Thyroid gland (tissue), 4 donors: ENCODE results near the gene WSCD2. TPM values are rescaled to one million over a fixed set of nuclear protein-coding genes. Genes with fewer than 3 reads are reported as not detected.
A peak's percentile ranks its signal among the peaks of the same experiment; 100 is the strongest.

Experiments
- DNase-seq, 2 donors: peaks; one replicate each; pipeline ENCODE4 v3.0.0-alpha.2; 2019
- H3K27ac ChIP-seq, 3 donors: fragments of 200-600 bp; sonication (generic); 1 replicate in 2 of 3; 2 replicates in 1 of 3; pipeline ENCODE4 v1.5.1; 2016 to 2019; ENCODE audit warnings: mild to moderate bottlenecking in 1 of 3, moderate library complexity in 1 of 3
- H3K27me3 ChIP-seq: fragments of 200-600 bp; sonication (generic); one replicate; pipeline ENCODE4 v1.5.1; 2019
- H3K36me3 ChIP-seq, 2 donors: fragments of 200-600 bp; sonication (generic); one replicate each; pipeline ENCODE4 v1.5.1; 2016 to 2019
- H3K4me1 ChIP-seq, 2 donors: fragments of 200-600 bp; sonication (generic); one replicate each; pipeline ENCODE4 v1.5.1; 2017 to 2019
- H3K4me3 ChIP-seq, 3 donors: fragments of 200-600 bp; sonication (generic); replicated peaks in 1 of 3; 1 replicate in 2 of 3; 2 replicates in 1 of 3; pipeline ENCODE4 v1.5.1; 2016; ENCODE audit warnings: mild to moderate bottlenecking in 1 of 3
- H3K9me3 ChIP-seq: fragments of 200-600 bp; sonication (generic); one replicate; pipeline ENCODE4 v1.5.1; 2017
- POLR2A ChIP-seq, 2 donors: fragments of 450-650 bp; IDR thresholded peaks; one replicate each; pipeline ENCODE4 v1.6.1; 2017; ENCODE audit warnings: antibody characterized with exemption in 2 of 2, mild to moderate bottlenecking in 2 of 2, moderate library complexity in 1 of 2
- WGBS, 2 donors: methylation state at CpG; one replicate each; pipeline ENCODE4 v1.1.5; 2017; 5-methylcytosine and 5-hydroxymethylcytosine counted together
- intact Hi-C: fragments of 100-400 bp; cut with DNase I; formaldehyde crosslinking; loops from one replicate; pipeline ENCODE4 v1.15.1; 2023
- total RNA-seq, 4 donors: library from RNA; depleted of rRNA; stranded (reverse); fragments of >200 nt; gene quantifications; one replicate each; pipeline ENCODE4 v1.2.3, GENCODE V29; 2016
- TF ChIP-seq, protein P1 (sequence below), 6 experiments: fragments of 200-600 bp in 3 of 6; fragments of 450-650 bp in 3 of 6; sonication (generic) in 3 of 6; IDR thresholded peaks; one replicate each; pipeline ENCODE4 v1.5.1; 2016 to 2019; ENCODE audit warnings: antibody characterized with exemption in 6 of 6, mild to moderate bottlenecking in 2 of 6, inconsistent platforms in 1 of 6, moderate library complexity in 1 of 6

WSCD2 gene
- total RNA-seq, 4 donors from 2014 or later, result 35.5 to 117 (median 81.4) TPM

DNA sequence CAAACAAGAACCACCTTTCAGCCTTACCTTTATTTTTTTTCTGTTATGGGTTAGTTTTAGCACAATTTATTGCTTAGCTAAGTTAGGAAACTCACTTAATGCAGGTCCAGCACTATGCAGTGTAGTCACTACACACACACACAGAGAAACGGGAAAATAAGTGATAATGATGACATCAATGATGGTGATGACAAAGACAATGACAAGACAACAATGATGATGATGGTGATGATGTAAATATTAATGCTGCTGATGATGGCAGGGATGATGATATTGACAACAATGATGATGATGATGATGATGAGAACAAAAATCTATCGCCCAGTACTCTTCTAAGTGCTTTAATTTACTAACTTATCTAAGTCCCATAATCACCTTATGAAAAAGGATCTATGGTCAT, 41.1 kb downstream of the WSCD2 start:
- Histone ChIP-seq H3K27me3 (no peaks in the 10 kb centered on the region), H3K4me3 (no peak overlapping the region), H3K9me3 (no peaks in the 10 kb centered on the region), H3K36me3 (no peaks in the 10 kb centered on the region), H3K27ac (peak overlapping the region; percentile 79 to 92 (median 87)), H3K4me1 (peaks cover 60 to 78% of the 10 kb centered on the region in 2 donors)
- DNase-seq, result no peak
- WGBS, 2 donors, result 57 to 66% methylated on average over 2 of the region's 2 CpGs
- TF ChIP-seq, protein P1, sequence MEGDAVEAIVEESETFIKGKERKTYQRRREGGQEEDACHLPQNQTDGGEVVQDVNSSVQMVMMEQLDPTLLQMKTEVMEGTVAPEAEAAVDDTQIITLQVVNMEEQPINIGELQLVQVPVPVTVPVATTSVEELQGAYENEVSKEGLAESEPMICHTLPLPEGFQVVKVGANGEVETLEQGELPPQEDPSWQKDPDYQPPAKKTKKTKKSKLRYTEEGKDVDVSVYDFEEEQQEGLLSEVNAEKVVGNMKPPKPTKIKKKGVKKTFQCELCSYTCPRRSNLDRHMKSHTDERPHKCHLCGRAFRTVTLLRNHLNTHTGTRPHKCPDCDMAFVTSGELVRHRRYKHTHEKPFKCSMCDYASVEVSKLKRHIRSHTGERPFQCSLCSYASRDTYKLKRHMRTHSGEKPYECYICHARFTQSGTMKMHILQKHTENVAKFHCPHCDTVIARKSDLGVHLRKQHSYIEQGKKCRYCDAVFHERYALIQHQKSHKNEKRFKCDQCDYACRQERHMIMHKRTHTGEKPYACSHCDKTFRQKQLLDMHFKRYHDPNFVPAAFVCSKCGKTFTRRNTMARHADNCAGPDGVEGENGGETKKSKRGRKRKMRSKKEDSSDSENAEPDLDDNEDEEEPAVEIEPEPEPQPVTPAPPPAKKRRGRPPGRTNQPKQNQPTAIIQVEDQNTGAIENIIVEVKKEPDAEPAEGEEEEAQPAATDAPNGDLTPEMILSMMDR (IDR thresholded peaks at IDR 0.05), result no peak
- no peak for TF ChIP-seq POLR2A (IDR thresholded peaks at IDR 0.05)
- intact Hi-C loops, result no loop called here

DNA sequence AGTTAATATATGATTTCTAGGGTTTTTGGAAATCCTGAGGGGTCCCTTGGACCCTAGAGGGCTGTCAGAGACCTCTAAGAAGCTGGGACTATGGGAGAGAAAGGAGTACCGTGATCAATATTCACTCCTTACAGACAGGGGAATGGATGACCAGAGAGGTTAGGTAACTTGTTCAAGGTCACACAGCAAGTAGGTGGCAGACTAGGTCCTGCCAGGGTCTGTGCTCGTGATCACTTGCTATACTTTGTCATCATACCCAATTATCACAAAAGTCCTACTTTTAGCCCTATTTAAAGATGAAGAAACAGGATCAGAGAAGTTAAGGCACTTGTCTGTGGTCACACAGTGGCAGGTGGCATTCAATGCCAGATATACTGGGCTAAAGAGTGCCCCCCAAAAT, 42.9 kb downstream of the WSCD2 start:
- WGBS, 2 donors, result 81 to 86% methylated on average over 2 of the region's 2 CpGs
- Histone ChIP-seq H3K27me3 (no peaks in the 10 kb centered on the region), H3K9me3 (no peaks in the 10 kb centered on the region), H3K36me3 (no peaks in the 10 kb centered on the region), H3K27ac (peak overlapping the region; percentile 79 to 92 (median 87)), H3K4me3 (no peak overlapping the region), H3K4me1 (peaks cover 65 to 83% of the 10 kb centered on the region in 2 donors)
- intact Hi-C loops, result no loop called here
- no peak for TF ChIP-seq POLR2A (IDR thresholded peaks at IDR 0.05)
- TF ChIP-seq, protein P1 (IDR thresholded peaks at IDR 0.05), result no peak
- DNase-seq, result no peak

DNA sequence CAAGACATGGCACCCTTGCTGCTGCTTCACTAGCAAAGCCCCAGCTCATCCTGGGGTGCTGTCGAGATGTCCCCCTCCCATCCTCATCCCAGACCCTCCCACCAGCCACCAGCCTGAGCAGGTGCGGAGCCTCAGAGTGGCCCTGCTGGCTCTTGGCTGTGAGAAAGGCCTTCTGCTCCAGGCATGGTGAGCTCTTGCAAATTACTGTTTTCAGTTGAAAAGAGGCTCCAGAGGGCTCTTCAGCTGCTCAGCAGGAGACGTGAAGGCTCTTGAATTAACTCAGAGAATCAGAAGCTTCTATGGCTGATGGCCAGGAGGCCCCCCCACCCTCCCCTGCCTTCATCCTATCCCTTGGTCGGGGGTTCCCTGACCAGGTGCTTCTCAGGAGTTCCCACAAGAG, 44.1 kb downstream of the WSCD2 start:
- 12 to 42% methylated on average over 2 of the region's 4 CpGs for WGBS, 2 donors
- H3K27me3 ChIP-seq, result no peaks in the 10 kb centered on the region
- peak overlapping the region; percentile 79 to 92 (median 87) for H3K27ac ChIP-seq
- peaks cover 67 to 83% of the 10 kb centered on the region in 2 donors for H3K4me1 ChIP-seq
- peak; percentile 75 to 81 for DNase-seq
- intact Hi-C loops, result no loop called here
- no peaks in the 10 kb centered on the region for H3K9me3 ChIP-seq
- no peak overlapping the region for H3K4me3 ChIP-seq
- no peaks in the 10 kb centered on the region for H3K36me3 ChIP-seq
- TF ChIP-seq POLR2A (IDR thresholded peaks at IDR 0.05), result peak in 1 of 2 donors; percentile 29
- TF ChIP-seq, protein P1 (IDR thresholded peaks at IDR 0.05), result no peak

DNA sequence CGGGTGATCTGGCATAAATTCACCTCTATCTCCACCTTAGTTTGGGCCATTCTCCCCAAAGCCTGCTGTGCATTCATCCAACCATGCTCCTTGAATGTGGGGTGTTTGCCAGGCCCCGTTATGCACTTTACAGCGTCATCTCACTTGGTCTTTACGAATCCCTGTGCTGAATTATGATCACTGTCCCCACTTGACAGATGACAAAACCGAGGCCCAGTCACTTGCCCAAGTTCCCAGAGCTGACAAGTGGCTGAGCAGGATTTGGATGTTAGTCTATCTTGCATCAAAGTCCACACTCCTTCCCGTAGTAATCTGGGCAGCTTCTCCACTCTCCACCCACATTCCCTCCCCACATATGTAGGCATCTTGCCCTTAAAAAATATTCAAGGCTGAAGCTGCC, 44.8 kb downstream of the WSCD2 start:
- peak; percentile 32 to 35 for DNase-seq
- Histone ChIP-seq H3K9me3 (no peaks in the 10 kb centered on the region), H3K4me1 (peaks cover 60 to 76% of the 10 kb centered on the region in 2 donors), H3K27me3 (no peaks in the 10 kb centered on the region), H3K27ac (peak overlapping the region; percentile 79 to 92 (median 87)), H3K36me3 (no peaks in the 10 kb centered on the region), H3K4me3 (no peak overlapping the region)
- intact Hi-C loops, result no loop called here
- no peak for TF ChIP-seq POLR2A (IDR thresholded peaks at IDR 0.05)
- TF ChIP-seq, protein P1 (IDR thresholded peaks at IDR 0.05), result no peak
- 30 to 37% methylated on average over 6 of the region's 6 CpGs for WGBS, 2 donors

DNA sequence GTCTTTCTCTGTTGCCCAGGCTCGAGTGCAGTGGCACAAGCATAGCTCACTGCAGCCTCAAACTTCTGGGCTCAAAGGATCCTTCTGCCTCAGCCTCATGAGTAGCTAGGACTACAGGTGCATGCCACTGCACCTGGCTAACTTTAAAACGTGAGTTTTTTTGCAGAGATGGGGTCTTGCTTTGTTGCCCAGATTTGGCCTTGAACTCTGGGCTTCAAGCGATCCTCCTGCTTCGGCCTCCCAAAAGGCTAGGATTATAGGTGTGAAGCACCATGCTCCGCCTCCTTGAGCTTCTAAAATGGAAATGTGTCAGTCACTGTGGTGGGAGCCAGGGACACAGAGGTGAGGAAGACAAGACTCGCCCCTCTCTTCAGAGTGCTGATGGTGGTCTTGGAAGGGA, 45.6 kb downstream of the WSCD2 start:
- Histone ChIP-seq H3K4me1 (peaks cover 53 to 69% of the 10 kb centered on the region in 2 donors), H3K4me3 (no peak overlapping the region), H3K36me3 (no peaks in the 10 kb centered on the region), H3K27ac (peak overlapping the region; percentile 54 to 92 (median 87)), H3K9me3 (no peaks in the 10 kb centered on the region), H3K27me3 (no peaks in the 10 kb centered on the region)
- no peak for DNase-seq
- TF ChIP-seq, protein P1 (IDR thresholded peaks at IDR 0.05), result no peak
- TF ChIP-seq POLR2A (IDR thresholded peaks at IDR 0.05), result no peak
- intact Hi-C loops, result no loop called here
- 79 to 88% methylated on average over 6 of the region's 6 CpGs for WGBS, 2 donors
